Vagina (tissue), 2 donors: ENCODE data around the gene KRTAP10-8. TPM values are rescaled to one million over a fixed set of nuclear protein-coding genes. Genes with fewer than 3 reads are reported as not detected.

Experiments
- DNase-seq, 2 donors: peaks; one replicate each; pipeline ENCODE4 v3.0.0-alpha.2; 2017; ENCODE audit errors: extremely low spot score in 2 of 2
- H3K27ac ChIP-seq: fragments of 200-600 bp; sonication (generic); one replicate; pipeline ENCODE4 v1.5.1; 2019
- H3K27me3 ChIP-seq: fragments of 200-600 bp; sonication (generic); one replicate; pipeline ENCODE4 v1.5.1; 2019
- H3K36me3 ChIP-seq, 2 donors: fragments of 200-600 bp; sonication (generic); one replicate each; pipeline ENCODE4 v1.5.1; 2017 to 2019
- H3K4me1 ChIP-seq: fragments of 200-600 bp; sonication (generic); one replicate; pipeline ENCODE4 v1.5.1; 2019
- H3K4me3 ChIP-seq, 2 donors: fragments of 200-600 bp; sonication (generic); 1 replicate in 1 of 2; 2 replicates in 1 of 2; pipeline ENCODE4 v1.5.1; 2016 to 2019
- H3K9me3 ChIP-seq: fragments of 200-600 bp; sonication (generic); one replicate; pipeline ENCODE4 v1.5.1; 2019
- POLR2A ChIP-seq, 2 donors: fragments of 450-650 bp; IDR thresholded peaks; one replicate each; pipeline ENCODE4 v1.6.1; 2017; ENCODE audit warnings: antibody characterized with exemption in 2 of 2, mild to moderate bottlenecking in 2 of 2, moderate library complexity in 2 of 2
- POLR2AphosphoS5 ChIP-seq, 2 donors: sonication (generic); formaldehyde crosslinking; IDR thresholded peaks; one replicate each; pipeline ENCODE4 v1.9.0; 2017; ENCODE audit warnings: antibody characterized with exemption in 2 of 2, mild to moderate bottlenecking in 2 of 2, low read depth in 1 of 2; ENCODE audit not compliant: insufficient read depth in 1 of 2
- intact Hi-C: fragments of 100-400 bp; cut with DNase I; formaldehyde crosslinking; loops from one replicate; pipeline ENCODE4 v1.15.1; 2023
- total RNA-seq: library from RNA; depleted of rRNA; stranded (reverse); fragments of >200 nt; gene quantifications from one replicate; pipeline ENCODE4 v1.2.3, GENCODE V29; 2016
- TF ChIP-seq, protein P1 (sequence below), 3 experiments: fragments of 450-650 bp in 2 of 3; fragments of 200-600 bp in 1 of 3; sonication (generic) in 1 of 3; IDR thresholded peaks; one replicate each; pipeline ENCODE4 v1.5.1; 2017 to 2019; ENCODE audit warnings: antibody characterized with exemption in 3 of 3, mild to moderate bottlenecking in 2 of 3, moderate library complexity in 2 of 3

KRTAP10-8 gene, protein sequence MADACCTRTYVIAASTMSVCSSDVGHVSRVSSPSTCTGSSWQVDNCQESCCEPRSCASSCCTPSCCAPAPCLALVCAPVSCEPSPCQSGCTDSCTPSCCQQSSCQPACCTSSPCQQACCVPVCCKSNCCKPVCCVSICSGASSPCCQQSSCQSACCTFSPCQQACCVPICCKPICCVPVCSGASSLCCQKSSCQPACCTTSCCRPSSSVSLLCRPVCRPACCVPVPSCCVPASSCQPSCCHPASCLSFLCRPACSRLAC
- not detected for total RNA-seq

DNA sequence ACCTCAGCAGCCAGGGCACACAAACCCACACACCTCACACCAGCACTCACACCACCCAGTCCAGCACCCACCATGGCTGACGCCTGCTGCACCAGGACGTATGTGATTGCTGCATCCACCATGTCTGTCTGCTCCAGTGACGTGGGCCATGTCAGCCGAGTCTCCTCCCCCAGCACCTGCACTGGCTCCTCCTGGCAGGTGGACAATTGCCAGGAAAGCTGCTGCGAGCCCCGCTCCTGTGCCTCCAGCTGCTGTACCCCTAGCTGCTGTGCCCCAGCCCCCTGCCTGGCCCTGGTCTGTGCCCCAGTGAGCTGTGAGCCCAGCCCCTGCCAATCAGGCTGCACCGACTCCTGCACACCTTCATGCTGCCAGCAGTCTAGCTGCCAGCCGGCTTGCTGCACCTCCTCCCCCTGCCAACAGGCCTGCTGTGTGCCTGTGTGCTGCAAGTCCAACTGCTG is at the start of gene KRTAP10-8:
Gene KRTAP10-8, plus strand, starts transcription at position 51 of the 458 bp plus-strand sequence. Its CDS starts 22 bp downstream, at position 73.
- Histone ChIP-seq H3K36me3 (no peaks in the 10 kb centered on the region), H3K27ac (no peak within 1 kb of the TSS), H3K9me3 (peaks cover 5% of the 10 kb centered on the region), H3K4me3 (no peak within 1 kb of the TSS), H3K4me1 (no peaks in the 10 kb centered on the region), H3K27me3 (no peaks in the 10 kb centered on the region)
- intact Hi-C loops, result no loop called here
- peak in 1 of 2 donors; percentile 74 for DNase-seq
- TF ChIP-seq POLR2AphosphoS5 (IDR thresholded peaks at IDR 0.05; ENCODE audit: insufficient read depth in 1 of 2, low read depth in 1 of 2), result no peak
- no peak for TF ChIP-seq POLR2A (IDR thresholded peaks at IDR 0.05)
- TF ChIP-seq, protein P1, sequence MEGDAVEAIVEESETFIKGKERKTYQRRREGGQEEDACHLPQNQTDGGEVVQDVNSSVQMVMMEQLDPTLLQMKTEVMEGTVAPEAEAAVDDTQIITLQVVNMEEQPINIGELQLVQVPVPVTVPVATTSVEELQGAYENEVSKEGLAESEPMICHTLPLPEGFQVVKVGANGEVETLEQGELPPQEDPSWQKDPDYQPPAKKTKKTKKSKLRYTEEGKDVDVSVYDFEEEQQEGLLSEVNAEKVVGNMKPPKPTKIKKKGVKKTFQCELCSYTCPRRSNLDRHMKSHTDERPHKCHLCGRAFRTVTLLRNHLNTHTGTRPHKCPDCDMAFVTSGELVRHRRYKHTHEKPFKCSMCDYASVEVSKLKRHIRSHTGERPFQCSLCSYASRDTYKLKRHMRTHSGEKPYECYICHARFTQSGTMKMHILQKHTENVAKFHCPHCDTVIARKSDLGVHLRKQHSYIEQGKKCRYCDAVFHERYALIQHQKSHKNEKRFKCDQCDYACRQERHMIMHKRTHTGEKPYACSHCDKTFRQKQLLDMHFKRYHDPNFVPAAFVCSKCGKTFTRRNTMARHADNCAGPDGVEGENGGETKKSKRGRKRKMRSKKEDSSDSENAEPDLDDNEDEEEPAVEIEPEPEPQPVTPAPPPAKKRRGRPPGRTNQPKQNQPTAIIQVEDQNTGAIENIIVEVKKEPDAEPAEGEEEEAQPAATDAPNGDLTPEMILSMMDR (IDR thresholded peaks at IDR 0.05), result no peak

DNA sequence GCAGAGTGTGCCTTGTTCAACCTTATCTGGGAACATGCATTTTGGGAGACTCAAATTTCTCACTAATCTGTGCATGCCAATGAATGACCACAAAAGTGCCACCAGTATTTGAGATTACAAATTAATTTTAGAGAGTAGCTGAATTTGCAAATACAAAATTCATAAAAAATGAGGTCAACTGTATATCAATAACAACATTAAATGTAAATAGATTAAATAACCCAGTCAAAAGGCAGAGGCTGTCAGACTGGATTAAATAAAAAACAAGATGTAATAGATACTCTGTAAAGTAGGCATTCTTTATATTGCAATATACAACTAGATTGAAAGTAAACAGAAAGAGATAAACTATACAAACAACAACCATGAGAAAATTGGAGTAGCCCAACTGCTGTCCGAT is 47.8 kb upstream of the KRTAP10-8 start:
- no peaks in the 10 kb centered on the region for H3K9me3 ChIP-seq
- no peak overlapping the region for H3K4me3 ChIP-seq
- no peak for DNase-seq
- H3K4me1 ChIP-seq, result no peaks in the 10 kb centered on the region
- no peaks in the 10 kb centered on the region for H3K36me3 ChIP-seq
- TF ChIP-seq, protein P1 (IDR thresholded peaks at IDR 0.05), result no peak
- TF ChIP-seq POLR2AphosphoS5 (IDR thresholded peaks at IDR 0.05; ENCODE audit: insufficient read depth in 1 of 2, low read depth in 1 of 2) (no peak), POLR2A (IDR thresholded peaks at IDR 0.05) (no peak)
- intact Hi-C loops, result no loop called here
- no peaks in the 10 kb centered on the region for H3K27me3 ChIP-seq
- H3K27ac ChIP-seq, result no peak overlapping the region

DNA sequence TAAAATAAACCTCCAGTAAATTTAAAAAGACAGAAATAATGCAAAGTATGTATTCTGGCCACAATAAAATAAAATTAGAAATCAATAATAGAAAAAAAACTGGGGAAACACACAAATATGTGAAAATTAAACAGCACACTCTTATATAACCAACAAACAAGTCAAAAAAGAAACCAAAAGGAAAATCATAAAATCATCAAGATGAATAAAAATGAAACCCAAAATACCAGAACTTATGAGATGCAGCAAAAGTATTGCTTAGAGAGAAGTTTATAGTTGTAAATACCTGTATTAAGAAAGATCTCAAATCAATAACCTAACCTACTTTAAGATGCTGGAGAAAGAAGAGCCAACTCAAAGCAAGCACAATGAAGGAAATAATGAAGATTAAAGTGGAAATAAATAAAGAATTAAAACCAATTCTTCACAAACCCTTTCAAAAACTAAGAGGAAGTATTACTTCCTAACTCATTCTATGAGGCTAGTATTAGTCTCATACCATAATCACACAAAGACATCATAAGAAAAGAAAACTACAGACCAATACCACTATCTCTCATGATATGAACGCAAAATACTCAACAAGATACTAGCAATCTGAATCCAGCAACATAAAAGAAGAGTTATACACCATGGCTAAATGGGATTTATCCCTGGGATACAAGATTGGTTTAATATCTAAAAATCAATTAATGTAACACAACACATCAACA is 46.8 kb upstream of the KRTAP10-8 start:
- H3K36me3 ChIP-seq, result no peaks in the 10 kb centered on the region
- H3K9me3 ChIP-seq, result no peaks in the 10 kb centered on the region
- intact Hi-C loops, result no loop called here
- no peaks in the 10 kb centered on the region for H3K4me1 ChIP-seq
- H3K27ac ChIP-seq, result no peak overlapping the region
- H3K4me3 ChIP-seq, result no peak overlapping the region
- TF ChIP-seq, protein P1 (IDR thresholded peaks at IDR 0.05), result no peak
- TF ChIP-seq POLR2AphosphoS5 (IDR thresholded peaks at IDR 0.05; ENCODE audit: insufficient read depth in 1 of 2, low read depth in 1 of 2) (no peak), POLR2A (IDR thresholded peaks at IDR 0.05) (no peak)
- no peaks in the 10 kb centered on the region for H3K27me3 ChIP-seq
- DNase-seq, result no peak

DNA sequence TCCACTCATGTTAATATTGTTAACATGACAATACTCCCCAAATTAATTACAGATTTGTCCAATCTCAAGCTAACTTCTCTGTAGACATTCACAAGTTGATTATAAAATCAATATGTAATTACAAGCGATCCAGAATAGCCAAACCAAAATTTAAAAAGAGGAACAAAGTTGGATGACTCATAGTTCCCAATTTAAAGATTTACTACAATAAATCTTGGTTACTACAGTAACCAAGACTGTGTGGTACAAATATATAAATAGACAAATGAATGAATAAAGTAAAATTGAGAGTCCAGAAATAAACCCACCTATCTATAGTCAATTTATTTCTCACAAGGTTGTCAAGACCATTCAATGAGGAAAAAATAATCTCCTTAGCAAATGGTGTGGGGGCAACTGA is 45.5 kb upstream of the KRTAP10-8 start:
- intact Hi-C loops, result no loop called here

More for the DNA sequence above, 45.5 kb upstream of the KRTAP10-8 start:
- H3K27ac ChIP-seq, result no peak overlapping the region
- TF ChIP-seq POLR2AphosphoS5 (IDR thresholded peaks at IDR 0.05; ENCODE audit: insufficient read depth in 1 of 2, low read depth in 1 of 2), result no peak
- no peak for TF ChIP-seq POLR2A (IDR thresholded peaks at IDR 0.05)
- TF ChIP-seq, protein P1 (IDR thresholded peaks at IDR 0.05), result no peak
- no peaks in the 10 kb centered on the region for H3K27me3 ChIP-seq
- no peak overlapping the region for H3K4me3 ChIP-seq
- H3K9me3 ChIP-seq, result no peaks in the 10 kb centered on the region
- H3K36me3 ChIP-seq, result no peaks in the 10 kb centered on the region
- no peaks in the 10 kb centered on the region for H3K4me1 ChIP-seq
- DNase-seq, result no peak
